Progenitor cell of endocrine pancreas (in vitro differentiated cells): Measurements from ENCODE around the gene CENPK. TPM values are rescaled to one million over a fixed set of nuclear protein-coding genes. Genes with fewer than 3 reads are reported as not detected.

Experiments
- DNase-seq: peaks from one replicate; pipeline ENCODE4 v3.0.0; 2021; ENCODE audit warnings: low spot score; ENCODE audit not compliant: unreplicated experiment
- H3K27ac Mint-ChIP-seq: 2 replicates; pipeline ENCODE4 v1.8.0; 2021; ENCODE audit warnings: mild to moderate bottlenecking, moderate library complexity, mixed read lengths
- H3K27me3 Mint-ChIP-seq: 2 replicates; pipeline ENCODE4 v1.8.0; 2021; ENCODE audit warnings: mixed read lengths
- H3K36me3 Mint-ChIP-seq: 2 replicates; pipeline ENCODE4 v1.8.0; 2022; ENCODE audit warnings: mixed read lengths; ENCODE audit not compliant: insufficient read depth
- H3K4me1 Mint-ChIP-seq: 2 replicates; pipeline ENCODE4 v1.8.0; 2021; ENCODE audit warnings: low read depth, mixed read lengths
- H3K4me3 Mint-ChIP-seq: 2 replicates; pipeline ENCODE4 v1.8.0; 2021; ENCODE audit warnings: low read depth, mild to moderate bottlenecking, moderate library complexity, mixed read lengths
- H3K9me3 Mint-ChIP-seq: 2 replicates; pipeline ENCODE4 v1.8.0; 2021; ENCODE audit warnings: low read depth, mixed read lengths
- total RNA-seq: library from RNA; stranded (reverse); gene quantifications from 2 replicates; pipeline ENCODE4 v1.2.1, GENCODE V29; 2021
- TF ChIP-seq, protein P1 (sequence below): fragments of 200-600 bp; sonication (generic); IDR thresholded peaks from one replicate; pipeline ENCODE4 v1.5.0; 2021; ENCODE audit warnings: antibody characterized with exemption, mild to moderate bottlenecking; ENCODE audit not compliant: unreplicated experiment

The CENPK gene
- total RNA-seq, 1 donor from 2014 or later: 36.3 TPM

GRCh38 chr5:65481171-65481581 lies 81.8 kb downstream of the CENPK start:
- Mint-ChIP-seq H3K4me3 (no peak overlapping the region), H3K27ac (peak overlapping the region; percentile 92), H3K27me3 (no peaks in the 10 kb centered on the region), H3K4me1 (peaks cover 16% of the 10 kb centered on the region), H3K9me3 (no peaks in the 10 kb centered on the region), H3K36me3 (no peaks in the 10 kb centered on the region)
- TF ChIP-seq, protein P1, sequence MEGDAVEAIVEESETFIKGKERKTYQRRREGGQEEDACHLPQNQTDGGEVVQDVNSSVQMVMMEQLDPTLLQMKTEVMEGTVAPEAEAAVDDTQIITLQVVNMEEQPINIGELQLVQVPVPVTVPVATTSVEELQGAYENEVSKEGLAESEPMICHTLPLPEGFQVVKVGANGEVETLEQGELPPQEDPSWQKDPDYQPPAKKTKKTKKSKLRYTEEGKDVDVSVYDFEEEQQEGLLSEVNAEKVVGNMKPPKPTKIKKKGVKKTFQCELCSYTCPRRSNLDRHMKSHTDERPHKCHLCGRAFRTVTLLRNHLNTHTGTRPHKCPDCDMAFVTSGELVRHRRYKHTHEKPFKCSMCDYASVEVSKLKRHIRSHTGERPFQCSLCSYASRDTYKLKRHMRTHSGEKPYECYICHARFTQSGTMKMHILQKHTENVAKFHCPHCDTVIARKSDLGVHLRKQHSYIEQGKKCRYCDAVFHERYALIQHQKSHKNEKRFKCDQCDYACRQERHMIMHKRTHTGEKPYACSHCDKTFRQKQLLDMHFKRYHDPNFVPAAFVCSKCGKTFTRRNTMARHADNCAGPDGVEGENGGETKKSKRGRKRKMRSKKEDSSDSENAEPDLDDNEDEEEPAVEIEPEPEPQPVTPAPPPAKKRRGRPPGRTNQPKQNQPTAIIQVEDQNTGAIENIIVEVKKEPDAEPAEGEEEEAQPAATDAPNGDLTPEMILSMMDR: no peak
- no peak for DNase-seq

GRCh38 chr5:65480306-65480865 lies 82.6 kb downstream of the CENPK start:
- TF ChIP-seq, protein P1: no peak
- no peak overlapping the region for H3K27ac Mint-ChIP-seq
- no peak for DNase-seq
- peaks cover 16% of the 10 kb centered on the region for H3K4me1 Mint-ChIP-seq
- H3K36me3 Mint-ChIP-seq: no peaks in the 10 kb centered on the region
- no peaks in the 10 kb centered on the region for H3K9me3 Mint-ChIP-seq
- no peak overlapping the region for H3K4me3 Mint-ChIP-seq
- H3K27me3 Mint-ChIP-seq: no peaks in the 10 kb centered on the region

DNA sequence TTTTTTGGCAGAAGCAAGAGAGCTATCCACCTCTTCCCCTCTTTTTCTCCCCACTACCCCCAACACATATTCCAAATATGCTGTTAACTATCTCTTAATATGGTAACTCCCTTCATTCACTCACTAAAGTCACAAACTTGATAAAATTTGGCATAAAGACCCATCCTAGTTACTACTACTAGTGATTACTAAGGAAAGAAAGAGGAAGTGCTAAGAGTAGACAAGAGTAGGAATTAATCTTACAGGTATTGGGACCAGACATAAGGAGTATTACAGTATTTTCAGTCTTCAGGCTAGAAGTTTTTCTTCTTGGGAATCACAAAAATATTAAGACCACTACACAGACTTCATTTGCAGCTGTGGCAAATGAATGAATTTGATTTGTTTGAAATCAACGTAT lies 83.4 kb downstream of the CENPK start:
- Mint-ChIP-seq H3K36me3 (no peaks in the 10 kb centered on the region), H3K4me1 (peaks cover 16% of the 10 kb centered on the region), H3K27ac (no peak overlapping the region), H3K9me3 (no peaks in the 10 kb centered on the region), H3K27me3 (no peaks in the 10 kb centered on the region), H3K4me3 (no peak overlapping the region)
- TF ChIP-seq, protein P1: no peak
- DNase-seq: no peak

DNA sequence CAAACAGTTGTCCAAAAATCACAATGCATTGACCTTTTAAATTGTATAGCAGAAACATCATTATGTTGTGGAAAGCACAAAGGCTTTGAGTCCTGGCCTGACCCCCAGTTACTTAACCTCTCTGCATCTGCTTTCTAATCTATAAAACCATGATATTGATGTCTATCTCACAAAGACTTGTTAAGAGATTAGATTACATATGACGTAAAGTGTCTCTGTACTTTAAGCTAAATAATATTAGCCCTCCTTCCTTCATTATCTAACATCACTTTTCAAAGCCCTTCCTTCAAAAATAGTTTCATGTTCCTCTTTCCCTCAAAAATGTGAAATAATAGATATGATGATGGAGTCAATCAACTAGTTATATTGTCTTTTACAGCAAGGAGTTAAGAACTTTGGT lies 84.6 kb downstream of the CENPK start:
- Mint-ChIP-seq H3K27ac (no peak overlapping the region), H3K36me3 (no peaks in the 10 kb centered on the region), H3K4me3 (no peak overlapping the region), H3K4me1 (peaks cover 15% of the 10 kb centered on the region), H3K27me3 (no peaks in the 10 kb centered on the region), H3K9me3 (no peaks in the 10 kb centered on the region)
- TF ChIP-seq, protein P1: no peak
- no peak for DNase-seq

DNA sequence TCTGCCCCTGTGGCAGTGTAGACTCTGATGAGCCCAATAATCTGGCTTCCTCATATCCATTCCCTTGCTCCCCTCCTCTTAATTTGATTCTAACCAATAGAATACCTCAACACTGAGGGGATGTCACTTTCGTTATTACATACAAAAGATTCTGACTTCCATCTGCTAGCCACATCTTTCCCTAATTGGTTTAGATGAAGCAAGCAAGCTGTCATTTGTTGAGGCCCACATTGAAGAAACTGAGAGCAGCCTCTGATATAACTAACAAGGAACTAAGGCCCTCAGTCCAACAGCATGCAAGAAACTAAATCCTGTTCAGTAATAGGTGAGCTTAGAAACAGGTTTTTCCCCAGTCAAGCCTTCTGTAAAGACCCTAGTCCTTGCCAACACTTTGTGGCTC lies 87.1 kb downstream of the CENPK start:
- DNase-seq: no peak
- Mint-ChIP-seq H3K36me3 (no peaks in the 10 kb centered on the region), H3K27ac (no peak overlapping the region), H3K9me3 (no peaks in the 10 kb centered on the region), H3K4me1 (peaks cover 1% of the 10 kb centered on the region), H3K4me3 (no peak overlapping the region), H3K27me3 (no peaks in the 10 kb centered on the region)
- TF ChIP-seq, protein P1: no peak
